22Rv1 (cell line): ENCODE results near the gene PSMF1.

Source experiments
- H3K27ac ChIP-seq: fragments of 450-650 bp; 2 replicates; pipeline ENCODE4 v1.5.1; 2017
- ZFX ChIP-seq: fragments of 450-650 bp; IDR thresholded peaks from 2 replicates; pipeline ENCODE4 v1.6.1; 2017; ENCODE audit warnings: antibody characterized with exemption, borderline replicate concordance
- TF ChIP-seq, protein P1 (sequence below): fragments of 450-650 bp; IDR thresholded peaks from 2 replicates; pipeline ENCODE4 v1.5.1; 2017; ENCODE audit warnings: mild to moderate bottlenecking

The PSMF1 gene

DNA sequence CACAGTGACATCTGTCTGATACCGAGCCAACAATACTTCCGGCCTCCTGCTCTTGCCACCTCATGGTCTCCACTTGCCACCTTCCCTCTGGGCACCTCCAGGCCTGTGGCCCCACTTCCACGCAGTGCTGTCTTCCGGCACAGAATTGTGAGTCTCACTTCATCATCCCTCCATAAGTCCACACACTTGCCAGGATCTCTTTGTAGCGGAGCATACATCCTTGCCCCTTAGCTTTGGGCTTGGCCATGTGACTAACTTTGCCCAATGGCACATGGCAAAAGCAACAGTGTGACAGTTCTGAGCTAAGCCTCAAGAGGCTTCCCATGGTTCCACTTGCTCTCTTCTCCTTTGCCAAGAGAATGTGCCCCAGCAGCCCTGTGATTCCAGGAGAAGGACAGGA lies 80.3 kb downstream of the PSMF1 start:
- H3K27ac ChIP-seq, result no peak overlapping the region
- TF ChIP-seq ZFX, result no peak
- TF ChIP-seq, protein P1, sequence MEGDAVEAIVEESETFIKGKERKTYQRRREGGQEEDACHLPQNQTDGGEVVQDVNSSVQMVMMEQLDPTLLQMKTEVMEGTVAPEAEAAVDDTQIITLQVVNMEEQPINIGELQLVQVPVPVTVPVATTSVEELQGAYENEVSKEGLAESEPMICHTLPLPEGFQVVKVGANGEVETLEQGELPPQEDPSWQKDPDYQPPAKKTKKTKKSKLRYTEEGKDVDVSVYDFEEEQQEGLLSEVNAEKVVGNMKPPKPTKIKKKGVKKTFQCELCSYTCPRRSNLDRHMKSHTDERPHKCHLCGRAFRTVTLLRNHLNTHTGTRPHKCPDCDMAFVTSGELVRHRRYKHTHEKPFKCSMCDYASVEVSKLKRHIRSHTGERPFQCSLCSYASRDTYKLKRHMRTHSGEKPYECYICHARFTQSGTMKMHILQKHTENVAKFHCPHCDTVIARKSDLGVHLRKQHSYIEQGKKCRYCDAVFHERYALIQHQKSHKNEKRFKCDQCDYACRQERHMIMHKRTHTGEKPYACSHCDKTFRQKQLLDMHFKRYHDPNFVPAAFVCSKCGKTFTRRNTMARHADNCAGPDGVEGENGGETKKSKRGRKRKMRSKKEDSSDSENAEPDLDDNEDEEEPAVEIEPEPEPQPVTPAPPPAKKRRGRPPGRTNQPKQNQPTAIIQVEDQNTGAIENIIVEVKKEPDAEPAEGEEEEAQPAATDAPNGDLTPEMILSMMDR, result no peak

DNA sequence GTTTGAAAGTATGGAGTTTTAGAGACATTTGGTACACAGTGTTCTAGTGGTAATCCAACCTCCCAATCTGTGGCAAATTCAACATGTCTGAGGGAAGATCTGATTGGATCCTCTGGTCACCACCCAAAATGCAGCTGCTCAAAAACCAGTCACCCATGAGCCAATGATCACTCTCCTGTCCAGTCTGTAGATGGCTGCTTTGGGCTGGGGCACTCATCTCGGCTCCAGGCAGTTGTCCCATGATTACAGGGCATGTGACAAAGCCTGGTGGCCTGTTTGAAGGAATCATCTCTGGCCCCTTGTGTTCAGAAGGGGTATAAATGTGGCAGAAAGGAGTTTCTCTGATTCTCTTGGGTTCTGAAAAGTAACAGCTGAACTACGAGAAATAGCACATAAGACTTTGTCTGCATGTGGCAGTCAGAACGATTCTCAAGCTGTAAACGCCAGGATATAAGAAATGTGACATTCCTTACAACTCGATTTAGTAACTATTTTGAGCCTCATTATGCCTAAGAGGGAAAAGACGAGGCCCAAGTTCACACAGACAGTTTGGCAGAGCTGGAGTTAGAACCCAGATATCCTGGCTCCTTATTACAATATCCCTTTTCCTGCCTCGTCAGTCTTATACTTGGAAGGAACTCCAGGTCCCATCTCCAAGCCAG lies 80.9 kb downstream of the PSMF1 start:
- TF ChIP-seq, protein P1, result no peak
- TF ChIP-seq ZFX, result no peak
- no peak overlapping the region for H3K27ac ChIP-seq

DNA sequence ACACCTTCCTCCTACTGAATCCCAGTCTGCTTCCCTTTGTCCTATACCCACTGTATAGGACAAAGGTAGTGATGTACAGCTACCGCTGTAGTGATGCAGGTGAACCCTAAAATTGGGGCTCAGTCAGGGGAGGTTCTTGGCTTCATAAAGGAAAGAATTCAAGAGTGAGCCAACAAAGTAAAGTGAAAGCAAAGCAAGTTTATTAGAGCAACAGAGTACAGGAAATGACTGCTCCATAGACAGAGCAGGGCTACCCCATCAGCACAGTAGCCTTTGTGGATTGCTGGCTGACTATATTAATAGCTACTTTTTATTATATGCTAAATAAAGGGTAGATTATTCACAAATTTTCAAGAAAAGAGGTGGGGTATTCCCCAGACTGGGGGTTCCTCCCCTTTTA lies 81.6 kb downstream of the PSMF1 start:
- TF ChIP-seq, protein P1, result no peak
- TF ChIP-seq ZFX, result no peak
- no peak overlapping the region for H3K27ac ChIP-seq

DNA sequence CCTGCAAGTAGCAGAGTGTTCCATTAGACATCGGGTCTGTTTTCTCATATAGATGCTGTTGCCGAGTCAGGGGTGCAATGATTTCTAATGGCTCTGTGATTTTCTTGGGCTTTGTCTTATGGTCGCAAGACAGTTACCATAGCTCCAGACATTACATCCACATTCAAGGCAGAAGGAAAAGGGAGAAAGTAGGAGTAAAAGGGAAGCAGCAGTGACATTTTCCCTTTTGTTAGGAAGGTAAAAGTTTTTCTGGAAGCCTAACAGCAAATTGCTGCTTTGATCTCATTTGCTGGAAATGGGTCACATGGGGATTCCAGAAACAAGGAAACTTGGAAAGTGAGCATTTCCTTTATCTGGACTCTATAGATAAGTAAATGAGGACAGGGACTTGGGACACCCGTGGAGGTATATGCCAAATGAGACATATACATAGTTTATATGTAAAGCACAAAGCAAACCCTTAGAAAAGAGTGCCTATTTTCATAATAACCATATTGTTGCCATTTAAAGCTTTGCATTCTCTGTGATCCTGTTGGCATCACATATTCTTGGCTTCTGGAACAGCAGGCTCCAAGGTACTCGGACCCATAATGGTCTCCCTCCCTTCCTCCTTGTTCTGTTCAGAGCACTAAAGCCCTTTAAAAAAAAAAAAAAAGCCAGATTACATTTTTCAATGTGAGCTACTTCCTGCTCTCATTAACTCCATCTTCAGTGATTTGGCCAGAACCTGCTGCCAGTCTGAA lies 84.5 kb downstream of the PSMF1 start, which contains the start of gene C20orf202:
Gene C20orf202, plus strand, starts transcription at position 693 of the 743 bp plus-strand sequence. CDS start 132 bp downstream, outside the sequence.
- TF ChIP-seq, protein P1, result no peak
- no peak for TF ChIP-seq ZFX
- H3K27ac ChIP-seq, result no peak within 1 kb of the TSS

DNA sequence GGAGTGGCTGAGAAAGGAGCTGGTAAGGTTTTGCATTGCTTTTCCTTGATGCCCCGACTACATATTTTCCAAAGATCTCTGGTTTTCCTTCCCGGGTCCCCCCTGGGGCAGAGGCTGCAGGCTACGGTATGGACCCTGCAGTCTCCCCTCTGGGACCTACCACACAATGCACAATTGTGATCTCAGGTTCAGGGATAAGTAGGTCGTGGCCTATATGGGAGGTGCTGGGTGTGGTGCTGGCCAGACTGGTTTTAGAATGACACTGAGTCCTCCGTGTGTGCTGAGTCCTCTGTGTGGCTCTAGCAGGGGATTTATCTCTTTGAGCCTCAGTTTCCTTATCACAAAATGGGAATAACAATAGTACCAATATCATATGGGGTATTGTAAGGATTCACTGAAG lies 85.2 kb downstream of the PSMF1 start:
- TF ChIP-seq, protein P1, result no peak
- H3K27ac ChIP-seq, result no peak overlapping the region

DNA sequence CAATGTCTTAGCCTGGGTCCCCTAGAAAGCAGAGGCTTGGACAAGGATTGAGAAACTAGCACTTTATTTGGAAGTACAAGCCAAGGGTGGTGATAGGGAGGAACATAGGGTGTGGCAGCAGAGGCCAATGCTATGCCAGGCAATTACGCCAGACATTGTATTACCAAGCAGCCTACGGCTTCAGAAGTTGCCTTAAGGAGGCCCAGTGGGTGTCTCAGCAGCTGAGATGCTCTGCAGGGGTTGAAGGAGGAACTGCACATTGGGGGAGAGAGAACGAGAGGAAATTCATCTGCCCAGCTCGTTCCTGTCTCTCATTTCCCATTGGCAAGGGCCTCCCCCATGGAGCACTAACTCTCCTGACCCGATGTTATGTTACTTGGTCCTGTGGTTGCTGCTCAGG lies 85.7 kb downstream of the PSMF1 start:
- no peak for TF ChIP-seq ZFX
- TF ChIP-seq, protein P1, result no peak
- H3K27ac ChIP-seq, result no peak overlapping the region

DNA sequence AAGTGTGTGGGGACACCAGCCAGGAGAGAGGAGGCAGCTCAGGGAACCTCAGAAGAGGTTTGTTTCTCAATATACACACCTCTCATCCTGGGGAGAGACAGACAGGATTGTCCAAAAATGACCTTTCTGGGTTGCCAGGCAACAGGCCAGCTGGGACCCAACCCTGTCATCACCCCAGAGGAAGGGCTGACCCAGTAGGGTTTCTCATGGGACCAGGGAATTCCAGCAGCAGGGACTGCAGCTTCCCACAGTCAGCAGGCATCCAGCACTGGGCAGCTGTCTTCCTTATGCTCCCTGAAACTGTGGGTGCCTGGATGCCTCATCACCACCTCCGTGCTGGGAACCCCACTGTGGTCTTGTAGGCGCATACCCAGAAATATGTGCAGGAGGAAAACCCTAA lies 86.2 kb downstream of the PSMF1 start:
- TF ChIP-seq, protein P1, result no peak
- TF ChIP-seq ZFX, result no peak
- no peak overlapping the region for H3K27ac ChIP-seq
